Kidney (tissue), 14 donors: ENCODE results near the gene RSU1. TPM values are rescaled to one million over a fixed set of nuclear protein-coding genes. Genes with fewer than 3 reads are reported as not detected.
A peak's percentile ranks its signal among the peaks of the same experiment; 100 is the strongest.

Experiments
- DNase-seq, 5 donors: peaks; one replicate each; pipeline ENCODE4 v3.0.0-alpha.2; 2013 to 2020
- FAIRE-seq: peaks from 2 replicates; lab custom pipeline; 2012; peaks lifted over from hg19 to GRCh38; lab: Jason Lieb, UNC
- H3K27ac ChIP-seq, 2 donors: one replicate each; pipeline ENCODE4 v1.7.0; 2013; ENCODE audit warnings: low read depth in 2 of 2, low read length in 2 of 2, inconsistent platforms in 1 of 2
- H3K27me3 ChIP-seq: one replicate; pipeline ENCODE4 v1.7.1; 2013; ENCODE audit warnings: low read length, inconsistent platforms; ENCODE audit not compliant: control insufficient read depth, insufficient read depth
- H3K36me3 ChIP-seq, 3 donors: one replicate each; pipeline versions ENCODE4 v1.7.0 to v1.7.1; 2013; ENCODE audit warnings: low read length in 3 of 3, control low read depth in 1 of 3, inconsistent platforms in 1 of 3; ENCODE audit not compliant: insufficient read depth in 3 of 3, control insufficient read depth in 2 of 3
- H3K4me1 ChIP-seq, 3 donors: one replicate each; pipeline versions ENCODE4 v1.7.0 to v1.7.1; 2013; ENCODE audit warnings: low read length in 3 of 3, inconsistent platforms in 1 of 3, low read depth in 1 of 3; ENCODE audit not compliant: control insufficient read depth in 2 of 3, insufficient read depth in 2 of 3
- H3K4me3 ChIP-seq, 3 donors: one replicate each; pipeline versions ENCODE4 v1.7.0 to v1.8.1; 2013; ENCODE audit warnings: low read length in 3 of 3, control low read depth in 1 of 3, inconsistent platforms in 1 of 3
- H3K9ac ChIP-seq, 3 donors: one replicate each; pipeline versions ENCODE4 v1.7.0 to v1.7.1; 2013; ENCODE audit warnings: low read length in 3 of 3, control low read depth in 1 of 3, inconsistent platforms in 1 of 3
- H3K9me3 ChIP-seq, 3 donors: one replicate each; pipeline versions ENCODE4 v1.7.0 to v1.7.1; 2013; ENCODE audit warnings: low read length in 3 of 3, control low read depth in 1 of 3, inconsistent platforms in 1 of 3; ENCODE audit not compliant: control insufficient read depth in 2 of 3, insufficient read depth in 1 of 3
- intact Hi-C: fragments of 100-400 bp; cut with DNase I; formaldehyde crosslinking; loops from one replicate; pipeline ENCODE4 v1.11.1; 2022
- polyA plus RNA-seq: library from polyadenylated mRNA; stranded (reverse); fragments of 350-450 nt; fragmentation: Illumina TruSeq; extraction: RNeasy Lipid Tissue Mini Kit (QIAGEN cat#74804); gene quantifications from one replicate; pipeline ENCODE4 v1.2.3, GENCODE V29; 2014; ENCODE audit warnings: low read depth, low replicate concordance; ENCODE audit not compliant: insufficient read depth
- total RNA-seq: library from RNA; stranded (reverse); fragmentation: NEBNext Ultra II Directional; extraction: Animal tissue kit (Norgen Biotek cat#: 25700); gene quantifications from one replicate; pipeline ENCODE4 v1.2.1, GENCODE V29; 2021
- TF ChIP-seq, protein P1 (sequence below): IDR thresholded peaks from 3 replicates; pipeline ENCODE4 v1.5.1; 2012; ENCODE audit warnings: mild to moderate bottlenecking, moderate library complexity, borderline replicate concordance; ENCODE audit not compliant: insufficient read depth; ENCODE audit errors: extremely low read depth
- donor health status: control.
- donor health status: control.
- donor health status: control.
- donor health status: control.
- donor health status: control.
- donor health status: DM: yes; HTN: yes; CAD: no.
- donor health status: Normal renal cell carcinoma (clear cell type).

RSU1 gene
- total and polyA plus RNA-seq, 2 donors from 2014 or later, result 44.6 to 72.4 TPM

DNA sequence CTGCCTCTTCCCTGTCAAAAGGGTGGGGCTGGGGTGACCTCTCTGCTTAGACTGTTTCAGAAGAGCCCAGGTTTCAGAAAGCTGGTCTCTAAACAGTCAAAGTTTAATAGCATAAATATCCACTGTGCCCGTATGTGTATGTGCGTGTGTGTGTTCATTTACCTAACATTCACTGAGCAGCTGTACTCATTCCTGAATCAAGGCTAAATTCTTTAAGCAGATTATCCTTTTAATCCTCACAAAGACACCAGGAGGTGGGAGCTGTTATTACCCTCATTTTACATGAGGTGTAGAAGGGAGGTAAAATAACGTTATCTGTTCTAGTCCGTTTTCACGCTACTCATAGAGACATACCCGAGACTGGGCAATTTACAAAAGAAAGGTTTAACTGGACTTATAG is 72.2 kb downstream of the RSU1 start:
- Histone ChIP-seq H3K27ac (no peak overlapping the region), H3K27me3 (no peaks in the 10 kb centered on the region), H3K4me1 (no peaks in the 10 kb centered on the region), H3K4me3 (no peak overlapping the region), H3K36me3 (peaks cover 0 to 5% (median 3%) of the 10 kb centered on the region in 3 donors), H3K9me3 (no peaks in the 10 kb centered on the region), H3K9ac (no peak overlapping the region)
- TF ChIP-seq, protein P1, sequence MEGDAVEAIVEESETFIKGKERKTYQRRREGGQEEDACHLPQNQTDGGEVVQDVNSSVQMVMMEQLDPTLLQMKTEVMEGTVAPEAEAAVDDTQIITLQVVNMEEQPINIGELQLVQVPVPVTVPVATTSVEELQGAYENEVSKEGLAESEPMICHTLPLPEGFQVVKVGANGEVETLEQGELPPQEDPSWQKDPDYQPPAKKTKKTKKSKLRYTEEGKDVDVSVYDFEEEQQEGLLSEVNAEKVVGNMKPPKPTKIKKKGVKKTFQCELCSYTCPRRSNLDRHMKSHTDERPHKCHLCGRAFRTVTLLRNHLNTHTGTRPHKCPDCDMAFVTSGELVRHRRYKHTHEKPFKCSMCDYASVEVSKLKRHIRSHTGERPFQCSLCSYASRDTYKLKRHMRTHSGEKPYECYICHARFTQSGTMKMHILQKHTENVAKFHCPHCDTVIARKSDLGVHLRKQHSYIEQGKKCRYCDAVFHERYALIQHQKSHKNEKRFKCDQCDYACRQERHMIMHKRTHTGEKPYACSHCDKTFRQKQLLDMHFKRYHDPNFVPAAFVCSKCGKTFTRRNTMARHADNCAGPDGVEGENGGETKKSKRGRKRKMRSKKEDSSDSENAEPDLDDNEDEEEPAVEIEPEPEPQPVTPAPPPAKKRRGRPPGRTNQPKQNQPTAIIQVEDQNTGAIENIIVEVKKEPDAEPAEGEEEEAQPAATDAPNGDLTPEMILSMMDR, result no peak
- FAIRE-seq (no peak), DNase-seq (no peak)
- intact Hi-C loops, result no loop called here

DNA sequence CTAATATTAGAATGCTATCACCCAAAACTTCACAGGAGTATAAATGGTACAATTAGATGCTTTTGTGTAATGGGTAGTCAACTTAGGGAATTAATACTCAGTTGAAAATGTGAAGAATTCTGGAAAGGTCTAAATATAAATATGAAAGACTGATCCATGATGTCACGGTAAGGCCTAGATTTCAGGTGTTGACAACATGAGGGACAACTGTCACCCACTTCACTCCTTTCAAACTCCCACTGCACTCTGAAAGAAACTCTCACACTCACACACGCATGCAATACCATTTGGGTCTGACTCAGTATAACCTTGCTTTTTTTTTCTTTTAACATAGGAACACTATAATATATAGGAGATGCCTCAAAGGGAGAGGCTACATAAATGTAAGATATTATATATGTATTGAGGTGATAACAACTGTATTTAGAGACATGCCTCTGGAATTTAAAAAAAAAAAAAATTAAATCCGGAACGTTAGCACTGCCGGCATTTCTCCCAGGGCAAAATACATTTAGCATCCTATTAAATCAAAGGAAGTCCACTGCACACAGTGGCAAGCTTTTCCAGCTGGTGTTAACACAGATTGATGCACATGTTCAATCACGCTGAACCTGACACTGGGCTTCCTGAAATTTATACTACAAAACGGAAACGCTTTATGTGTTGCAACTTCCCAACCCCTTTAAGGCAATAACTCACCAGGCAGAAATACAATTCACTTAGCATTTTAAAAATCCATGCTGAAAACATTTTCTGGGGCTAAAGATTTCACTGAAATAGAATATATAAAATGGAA is 74.9 kb downstream of the RSU1 start:
- DNase-seq (peak in 3 of 5 donors; percentile 58 to 85 (median 81)), FAIRE-seq (no peak)
- Histone ChIP-seq H3K9ac (no peak overlapping the region), H3K4me1 (no peaks in the 10 kb centered on the region), H3K27me3 (no peaks in the 10 kb centered on the region), H3K36me3 (no peaks in the 10 kb centered on the region), H3K4me3 (no peak overlapping the region), H3K27ac (no peak overlapping the region), H3K9me3 (no peaks in the 10 kb centered on the region)
- TF ChIP-seq, protein P1, result no peak
- intact Hi-C loops, result no loop called here

DNA sequence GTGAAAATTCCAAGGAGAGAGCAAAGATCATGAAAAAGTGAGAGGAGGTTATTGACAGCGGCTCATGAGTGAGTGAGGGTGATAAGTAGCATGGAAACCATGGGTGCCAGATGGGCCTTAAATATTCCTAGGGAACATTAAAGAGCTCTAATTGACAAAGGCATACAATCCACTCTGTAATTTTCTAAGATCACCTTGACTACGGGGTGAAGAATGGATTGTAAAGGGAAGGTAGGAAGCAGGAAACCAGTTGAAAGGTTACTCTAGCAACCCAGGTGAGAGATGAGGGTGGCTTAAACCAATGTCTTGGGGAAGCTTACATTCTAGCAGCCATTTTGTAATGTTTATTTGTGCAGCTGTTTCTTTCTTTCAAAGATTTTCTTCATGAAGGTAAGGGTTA is 75.7 kb downstream of the RSU1 start:
- intact Hi-C loops, result no loop called here

More for the DNA sequence above, 75.7 kb downstream of the RSU1 start:
- TF ChIP-seq, protein P1, result no peak
- DNase-seq (no peak), FAIRE-seq (no peak)
- Histone ChIP-seq H3K9ac (no peak overlapping the region), H3K27me3 (no peaks in the 10 kb centered on the region), H3K4me1 (no peaks in the 10 kb centered on the region), H3K9me3 (no peaks in the 10 kb centered on the region), H3K4me3 (no peak overlapping the region), H3K27ac (no peak overlapping the region), H3K36me3 (no peaks in the 10 kb centered on the region)
